ENCODE measurements around the gene FOXN1.
"Not testable (repeated sequence)": the region's sequence is repeated elsewhere in the genome, so short reads cannot be mapped to it uniquely, and the experiment has no call there.

Gene FOXN1, protein sequence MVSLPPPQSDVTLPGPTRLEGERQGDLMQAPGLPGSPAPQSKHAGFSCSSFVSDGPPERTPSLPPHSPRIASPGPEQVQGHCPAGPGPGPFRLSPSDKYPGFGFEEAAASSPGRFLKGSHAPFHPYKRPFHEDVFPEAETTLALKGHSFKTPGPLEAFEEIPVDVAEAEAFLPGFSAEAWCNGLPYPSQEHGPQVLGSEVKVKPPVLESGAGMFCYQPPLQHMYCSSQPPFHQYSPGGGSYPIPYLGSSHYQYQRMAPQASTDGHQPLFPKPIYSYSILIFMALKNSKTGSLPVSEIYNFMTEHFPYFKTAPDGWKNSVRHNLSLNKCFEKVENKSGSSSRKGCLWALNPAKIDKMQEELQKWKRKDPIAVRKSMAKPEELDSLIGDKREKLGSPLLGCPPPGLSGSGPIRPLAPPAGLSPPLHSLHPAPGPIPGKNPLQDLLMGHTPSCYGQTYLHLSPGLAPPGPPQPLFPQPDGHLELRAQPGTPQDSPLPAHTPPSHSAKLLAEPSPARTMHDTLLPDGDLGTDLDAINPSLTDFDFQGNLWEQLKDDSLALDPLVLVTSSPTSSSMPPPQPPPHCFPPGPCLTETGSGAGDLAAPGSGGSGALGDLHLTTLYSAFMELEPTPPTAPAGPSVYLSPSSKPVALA

DNA sequence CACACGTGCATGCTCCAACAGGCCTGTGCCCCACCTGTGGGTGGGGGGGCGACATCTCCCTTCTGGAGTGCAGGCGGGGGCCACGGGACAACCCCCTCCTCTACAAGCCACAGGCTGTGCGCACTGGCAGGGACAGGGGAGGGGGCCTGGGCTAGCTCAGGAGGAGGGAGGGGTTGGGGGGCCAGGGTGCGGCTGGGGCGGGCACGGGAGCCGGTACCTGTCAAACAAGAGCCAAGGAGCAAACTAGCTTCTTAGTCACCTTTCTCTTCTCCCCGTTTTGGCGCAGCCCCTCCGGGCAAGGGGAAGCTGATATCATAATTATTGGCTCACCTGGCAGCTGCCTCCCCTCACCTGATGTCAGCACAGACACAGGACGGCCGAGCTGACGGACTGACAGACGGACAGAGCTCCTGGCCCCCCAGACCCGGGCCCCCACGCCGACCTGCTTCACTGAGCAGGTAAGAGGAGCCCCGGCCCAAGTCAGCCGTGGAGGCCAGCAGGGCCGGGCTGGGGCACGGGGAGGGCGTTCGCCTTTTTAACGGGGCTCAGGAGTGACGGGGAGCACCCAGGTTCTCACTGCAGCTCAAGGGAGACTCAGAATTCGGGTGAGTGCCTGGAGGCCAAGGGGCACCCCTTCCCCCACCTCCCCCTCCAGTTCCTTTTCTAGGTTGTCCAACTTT, at the start of gene FOXN1:
FOXN1 (plus strand) TSS at position 363 of the 680 bp plus-strand sequence. CDS start 17,622 bp downstream, outside the sequence.
- FAIRE-seq = no peak

DNA sequence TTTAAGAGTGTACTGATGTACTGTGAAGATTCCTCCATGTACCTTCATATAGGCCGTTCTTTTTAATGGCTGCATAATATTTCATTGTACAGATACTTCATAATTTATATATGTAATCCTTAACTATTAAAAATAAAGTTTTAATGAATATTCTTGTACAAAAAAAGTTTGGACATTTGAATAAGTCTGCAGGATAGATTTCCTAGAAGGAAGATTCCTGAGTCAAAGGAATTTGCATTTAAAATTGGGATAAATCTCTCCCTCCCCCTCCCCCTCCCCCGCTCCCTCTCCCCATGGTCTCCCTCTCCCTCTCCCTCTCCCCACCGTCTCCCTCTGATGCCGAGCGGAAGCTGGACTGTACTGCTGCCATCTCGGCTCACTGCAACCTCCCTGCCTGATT, 48.3 kb upstream of the FOXN1 start:
- no peak for FAIRE-seq

DNA sequence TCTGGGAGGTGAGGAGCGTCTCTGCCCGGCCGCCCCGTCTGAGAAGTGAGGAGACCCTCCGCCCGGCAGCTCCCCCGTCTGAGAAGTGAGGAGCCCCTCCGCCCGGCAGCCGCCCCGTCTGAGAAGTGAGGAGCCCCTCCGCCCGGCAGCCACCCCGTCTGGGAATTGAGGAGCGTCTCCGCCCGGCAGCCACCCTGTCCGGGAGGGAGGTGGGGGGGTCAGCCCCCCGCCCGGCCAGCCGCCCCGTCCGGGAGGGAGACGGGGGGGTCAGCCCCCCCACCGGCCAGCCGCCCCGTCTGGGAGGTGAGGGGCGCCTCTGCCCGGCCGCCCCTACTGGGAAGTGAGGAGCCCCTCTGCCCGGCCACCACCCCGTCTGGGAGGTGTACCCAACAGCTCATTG, 47.3 kb upstream of the FOXN1 start:
- not testable (repeated sequence) for FAIRE-seq

DNA sequence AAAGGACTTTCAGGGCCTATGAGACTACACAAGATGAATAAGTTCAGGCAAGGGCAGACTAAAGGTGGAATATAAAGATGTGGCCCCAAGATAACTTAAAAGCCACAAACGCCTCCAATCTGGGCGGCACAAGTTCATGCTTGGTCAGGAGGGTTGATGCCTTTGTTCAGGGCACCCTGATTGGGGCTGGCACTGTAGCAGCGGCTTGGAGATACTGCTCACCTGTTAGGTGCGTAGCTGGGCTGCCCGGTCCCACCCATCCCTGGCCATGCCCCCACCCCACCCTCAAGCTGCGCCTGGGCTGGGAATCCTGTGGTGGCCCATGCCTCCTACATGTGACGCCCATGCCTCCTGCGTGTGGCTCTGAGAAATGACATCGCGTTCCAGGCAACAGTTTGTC, 45.2 kb upstream of the FOXN1 start:
- no peak for FAIRE-seq

DNA sequence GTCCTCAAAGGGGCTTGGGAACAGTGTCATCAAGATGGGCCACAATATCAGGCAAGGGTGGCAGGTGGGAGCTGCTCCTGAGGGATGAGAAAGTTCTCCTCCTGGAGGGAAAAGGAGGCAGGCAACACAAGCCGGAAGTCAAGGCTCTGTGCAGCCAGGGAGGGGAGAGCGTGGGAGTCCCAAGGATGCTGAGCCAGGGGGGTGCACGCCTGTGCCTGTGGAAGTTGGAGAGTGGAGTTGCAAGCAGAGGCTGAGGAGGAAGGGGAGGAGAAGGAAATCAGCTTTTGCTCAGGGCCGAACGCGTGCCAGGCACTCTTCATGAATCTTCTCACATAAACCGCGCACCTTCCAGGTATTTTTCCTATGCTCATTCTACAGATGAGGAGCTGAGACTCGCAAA, 40.1 kb upstream of the FOXN1 start:
- no peak for FAIRE-seq

DNA sequence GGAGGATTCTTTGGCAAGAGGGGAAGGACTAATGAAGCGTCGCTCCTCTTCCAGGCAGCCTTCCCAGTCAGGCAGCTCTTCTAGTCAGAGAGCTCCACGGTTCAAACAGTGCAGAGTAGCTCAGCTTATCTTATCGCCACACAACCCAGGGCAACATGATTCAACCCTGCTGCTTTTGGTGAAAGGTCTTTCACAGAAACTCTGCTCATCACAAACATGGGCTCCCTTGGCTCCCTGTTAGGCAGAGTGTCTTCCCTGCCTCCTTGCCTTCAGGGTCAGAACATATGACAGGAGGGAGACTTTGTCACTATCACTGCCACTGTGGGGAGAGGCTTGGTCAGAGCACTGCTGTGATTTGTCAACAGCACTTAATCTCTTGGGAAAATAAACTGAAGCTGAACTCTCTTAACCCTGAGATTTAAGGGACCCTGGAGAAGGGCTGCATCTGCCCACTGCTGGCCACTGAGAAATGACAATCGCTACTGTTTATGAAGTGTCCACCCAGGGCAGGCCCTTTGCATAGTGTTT, 39.6 kb upstream of the FOXN1 start:
- FAIRE-seq = no peak

DNA sequence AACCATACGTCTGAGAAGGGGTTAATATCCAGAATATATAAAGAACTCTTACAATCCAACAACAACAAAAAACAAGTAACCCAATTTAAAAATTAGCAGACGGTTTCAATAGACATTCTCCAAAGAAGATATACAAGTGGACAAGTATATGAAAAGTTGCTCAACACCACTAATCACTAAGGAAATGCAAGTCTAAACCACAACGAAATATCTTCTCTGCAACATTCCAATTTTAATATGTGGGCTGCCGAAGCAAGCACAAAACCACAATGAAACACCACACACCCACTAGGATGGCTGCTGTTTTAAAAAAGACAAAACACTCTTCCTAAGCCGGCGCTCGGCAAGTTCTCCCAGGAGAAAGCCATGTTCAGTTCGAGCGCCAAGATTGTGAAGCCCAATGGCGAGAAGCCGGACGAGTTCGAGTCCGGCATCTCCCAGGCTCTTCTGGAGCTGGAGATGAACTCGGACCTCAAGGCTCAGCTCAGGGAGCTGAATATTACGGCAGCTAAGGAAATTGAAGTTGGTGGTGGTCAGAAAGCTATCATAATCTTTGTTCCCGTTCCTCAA, 38.6 kb upstream of the FOXN1 start:
- FAIRE-seq = no peak

DNA sequence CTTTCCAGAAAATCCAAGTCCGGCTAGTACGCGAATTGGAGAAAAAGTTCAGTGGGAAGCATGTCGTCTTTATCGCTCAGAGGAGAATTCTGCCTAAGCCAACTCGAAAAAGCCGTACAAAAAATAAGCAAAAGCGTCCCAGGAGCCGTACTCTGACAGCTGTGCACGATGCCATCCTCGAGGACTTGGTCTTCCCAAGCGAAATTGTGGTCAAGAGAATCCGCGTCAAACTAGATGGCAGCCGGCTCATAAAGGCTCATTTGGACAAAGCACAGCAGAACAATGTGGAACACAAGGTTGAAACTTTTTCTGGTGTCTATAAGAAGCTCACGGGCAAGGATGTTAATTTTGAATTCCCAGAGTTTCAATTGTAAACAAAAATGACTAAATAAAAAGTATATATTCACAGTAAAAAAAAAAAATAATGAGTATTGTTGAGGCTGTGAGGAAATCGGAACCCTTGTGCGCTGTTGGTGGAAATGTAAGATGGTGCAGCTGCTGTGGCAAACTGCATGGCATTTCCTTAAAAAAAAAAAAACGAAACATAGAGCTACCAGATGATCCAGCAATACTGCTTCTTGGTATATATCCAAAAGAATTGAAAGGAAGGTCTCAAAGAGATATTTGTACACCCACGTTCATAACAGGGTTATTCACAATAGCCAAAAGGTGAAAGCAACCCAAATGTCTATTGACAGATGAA, 38.0 kb upstream of the FOXN1 start:
- not testable (repeated sequence) for FAIRE-seq

DNA sequence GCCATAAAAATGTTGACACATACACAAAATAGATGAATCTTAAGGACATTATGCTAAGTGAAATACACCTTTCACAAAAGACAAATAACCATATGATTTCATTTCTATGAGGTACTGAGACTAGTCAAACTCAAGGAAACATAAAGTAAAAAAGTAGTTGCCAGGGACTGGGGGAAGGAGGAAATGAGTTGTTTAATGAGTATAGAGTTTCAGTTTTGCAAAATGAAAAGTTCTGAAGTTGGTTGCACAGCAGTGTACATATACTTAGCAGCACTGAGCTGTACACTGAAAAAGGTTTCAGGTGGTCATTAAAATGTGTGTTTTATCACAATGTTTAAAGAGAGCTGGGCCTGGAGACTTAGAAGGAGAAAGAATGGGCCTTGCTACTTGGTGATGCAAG, 37.4 kb upstream of the FOXN1 start:
- FAIRE-seq = no peak

DNA sequence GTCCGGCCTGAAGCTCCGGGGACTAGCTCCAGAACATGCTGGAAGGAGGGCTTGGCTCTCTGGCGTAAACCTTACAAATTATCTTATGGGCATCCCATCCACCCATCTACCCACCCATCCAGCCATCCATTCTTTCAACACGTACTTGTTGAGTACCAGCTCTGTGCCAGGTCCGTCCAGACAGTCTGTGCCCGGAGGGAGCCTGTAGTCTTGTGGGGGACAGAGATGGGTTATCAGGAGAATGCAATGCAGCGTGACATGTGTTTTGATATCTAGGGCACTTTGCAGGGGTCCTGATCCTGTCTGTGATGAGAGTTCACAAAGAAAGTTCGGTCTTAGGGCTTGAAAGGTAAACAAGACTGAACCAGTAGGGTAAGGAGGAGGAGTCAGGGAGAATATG, 36.8 kb upstream of the FOXN1 start:
- FAIRE-seq = no peak

DNA sequence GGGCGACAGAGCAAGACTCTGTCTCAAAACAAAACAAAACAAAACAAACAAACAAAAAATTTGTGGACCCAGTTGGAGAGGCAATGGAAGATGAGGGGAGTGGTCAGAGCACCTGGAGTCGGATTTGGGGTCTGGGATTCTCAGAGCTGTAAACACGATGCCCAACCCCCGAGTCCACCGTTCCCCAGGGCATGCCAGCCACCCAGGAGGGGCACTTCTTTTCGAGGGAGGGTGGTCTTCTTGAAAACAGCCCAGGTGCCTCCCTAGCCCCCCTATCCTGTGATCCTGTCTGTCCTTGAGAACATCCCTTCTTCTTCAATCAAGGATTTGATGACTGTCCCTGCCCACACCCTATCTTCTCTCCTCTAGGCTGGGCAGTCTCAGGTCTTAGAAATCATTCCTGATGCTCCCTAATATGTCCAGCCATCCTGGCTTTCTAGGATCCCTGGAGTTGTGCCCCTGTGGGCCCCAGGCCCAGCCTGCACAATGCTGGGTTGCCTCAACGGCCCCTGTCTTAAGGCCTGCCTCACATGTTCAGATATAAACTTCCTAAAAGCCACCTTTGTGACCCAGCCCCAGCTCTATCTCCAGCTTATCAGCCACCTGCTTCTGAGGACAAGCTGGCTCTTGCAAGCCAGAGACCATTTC, 35.8 kb upstream of the FOXN1 start:
- FAIRE-seq = no peak

DNA sequence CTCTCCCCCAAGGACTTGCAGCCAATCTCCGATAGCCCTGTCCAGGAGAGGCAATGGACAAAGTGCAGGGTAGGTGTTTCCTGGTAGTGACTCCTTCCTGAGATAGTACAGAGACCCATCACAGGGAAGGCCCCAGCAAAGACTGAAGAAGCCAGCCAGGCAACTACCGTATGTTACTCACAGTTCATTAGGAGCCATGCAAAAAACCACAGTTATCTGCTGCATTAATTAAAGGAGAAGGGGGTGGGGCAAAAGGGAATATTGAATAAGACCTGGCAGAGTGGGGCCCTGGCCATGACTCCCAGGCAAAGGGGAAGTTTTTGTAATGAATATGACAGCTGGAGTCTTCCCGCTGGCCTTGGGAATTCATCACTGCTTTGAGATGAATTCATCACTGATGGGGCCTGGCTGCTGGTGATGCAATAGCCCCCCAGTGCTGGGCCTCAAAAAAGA, 35.2 kb upstream of the FOXN1 start:
- FAIRE-seq = no peak

DNA sequence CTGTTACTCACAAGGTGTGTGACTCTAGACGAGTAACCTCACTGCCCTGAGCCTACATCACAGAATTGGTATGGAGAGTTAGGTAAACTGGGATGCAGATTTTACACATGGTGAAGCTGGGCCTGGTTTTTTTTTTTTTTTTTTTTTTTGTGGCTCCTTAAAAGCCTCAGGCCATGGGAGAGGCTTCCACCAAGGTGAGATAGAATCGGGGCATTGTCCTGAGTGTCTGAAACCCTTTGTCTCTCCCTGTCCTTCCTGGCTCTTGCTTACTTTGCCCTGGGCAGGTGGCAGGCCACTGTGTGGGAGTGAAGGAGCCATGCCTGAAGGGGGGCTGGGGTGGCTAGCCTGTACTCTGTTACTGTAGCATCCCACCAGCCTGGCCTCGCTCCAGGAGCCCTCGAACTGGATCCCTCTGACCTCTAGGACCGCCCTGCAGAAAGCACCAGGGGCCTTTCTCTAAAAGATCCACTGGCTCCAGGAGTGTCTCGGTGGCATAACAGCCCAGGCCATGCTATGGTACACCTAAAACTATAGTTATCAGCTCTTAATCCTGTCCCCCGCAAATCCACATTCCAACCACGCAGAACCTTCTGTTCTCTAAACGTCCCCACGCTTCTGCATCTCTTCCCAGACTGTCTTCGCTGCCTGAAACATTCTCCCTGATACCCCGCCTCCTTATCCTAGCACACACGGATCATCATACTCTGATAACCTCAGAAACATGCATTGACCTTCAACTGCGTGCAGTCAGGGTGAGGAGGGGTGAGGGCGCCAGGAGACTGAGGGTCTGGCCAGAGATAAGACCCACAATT, 34.4 kb upstream of the FOXN1 start:
- FAIRE-seq = no peak

DNA sequence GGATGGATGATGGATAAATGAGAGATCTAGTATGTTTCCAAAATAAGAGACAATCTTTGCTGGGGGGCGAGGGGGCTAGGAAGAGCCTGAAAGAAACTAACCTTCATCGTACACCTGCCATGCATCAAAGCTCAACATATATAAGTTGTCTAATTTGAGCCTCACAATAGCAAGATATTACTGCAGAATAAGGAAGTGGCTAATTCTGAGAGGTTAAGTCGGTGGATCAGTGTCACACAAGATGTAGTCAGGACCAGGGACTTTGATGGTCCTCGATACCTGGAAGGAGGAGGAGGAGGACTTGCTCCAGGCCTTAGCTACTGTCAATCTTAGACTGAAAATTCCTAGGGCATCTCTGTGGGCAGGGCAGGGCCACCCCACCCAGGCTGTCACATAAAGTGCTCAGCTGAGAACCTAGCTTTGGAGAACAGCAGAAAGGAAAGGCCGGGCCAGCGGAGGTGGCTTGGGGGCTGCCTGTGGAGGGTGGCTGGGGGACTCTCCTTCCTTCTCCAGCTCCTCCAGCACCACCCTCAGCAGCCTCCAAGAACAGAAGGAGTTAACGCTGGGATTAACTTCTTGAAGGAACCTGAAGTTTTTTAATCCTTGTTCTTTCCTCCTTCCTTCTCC, 33.2 kb upstream of the FOXN1 start:
- FAIRE-seq = no peak

DNA sequence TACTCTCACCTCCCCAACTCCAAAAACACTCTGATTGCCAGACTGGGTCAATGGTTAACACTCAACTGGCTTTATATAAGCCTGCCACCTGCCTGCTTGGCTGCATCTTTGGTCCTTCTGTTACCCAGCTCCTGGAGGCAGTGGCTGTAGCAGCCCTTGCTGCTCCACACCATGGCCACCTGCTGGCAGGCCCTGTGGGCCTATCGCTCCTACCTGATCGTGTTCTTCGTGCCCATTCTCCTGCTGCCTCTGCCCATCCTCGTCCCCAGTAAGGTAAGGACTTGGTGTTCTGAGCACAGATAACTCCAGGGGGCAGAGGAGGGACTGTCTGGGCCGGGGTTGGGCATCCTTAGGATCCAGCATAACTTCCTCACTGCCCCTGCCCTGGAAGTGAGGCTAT, 32.6 kb upstream of the FOXN1 start, which contains the start of gene SLC13A2:
SLC13A2 (plus strand) TSS at position 103 of the 400 bp plus-strand sequence; CDS start at position 172, 69 bp downstream.
- no peak for FAIRE-seq

DNA sequence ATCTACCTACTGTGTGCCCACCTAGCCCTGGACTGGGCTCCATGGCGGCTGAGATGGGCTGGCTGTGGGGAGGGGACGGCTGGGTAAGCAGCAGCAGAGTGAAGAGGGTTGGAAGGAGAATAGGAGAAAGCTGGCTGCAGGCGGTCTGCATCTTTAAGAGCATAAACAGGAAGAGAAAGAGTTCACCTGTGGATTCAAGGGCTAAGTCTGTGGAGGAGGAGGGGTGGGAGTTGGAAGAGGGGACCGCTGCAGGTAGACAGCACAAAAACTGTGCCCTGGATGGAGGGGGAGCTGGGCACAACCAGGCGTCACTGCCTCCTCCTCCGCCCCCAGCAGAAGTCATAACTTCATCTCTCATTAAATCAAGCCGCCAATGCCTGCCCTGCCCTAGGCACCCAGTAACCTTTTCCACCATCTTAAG, 32.0 kb upstream of the FOXN1 start:
- FAIRE-seq = no peak

DNA sequence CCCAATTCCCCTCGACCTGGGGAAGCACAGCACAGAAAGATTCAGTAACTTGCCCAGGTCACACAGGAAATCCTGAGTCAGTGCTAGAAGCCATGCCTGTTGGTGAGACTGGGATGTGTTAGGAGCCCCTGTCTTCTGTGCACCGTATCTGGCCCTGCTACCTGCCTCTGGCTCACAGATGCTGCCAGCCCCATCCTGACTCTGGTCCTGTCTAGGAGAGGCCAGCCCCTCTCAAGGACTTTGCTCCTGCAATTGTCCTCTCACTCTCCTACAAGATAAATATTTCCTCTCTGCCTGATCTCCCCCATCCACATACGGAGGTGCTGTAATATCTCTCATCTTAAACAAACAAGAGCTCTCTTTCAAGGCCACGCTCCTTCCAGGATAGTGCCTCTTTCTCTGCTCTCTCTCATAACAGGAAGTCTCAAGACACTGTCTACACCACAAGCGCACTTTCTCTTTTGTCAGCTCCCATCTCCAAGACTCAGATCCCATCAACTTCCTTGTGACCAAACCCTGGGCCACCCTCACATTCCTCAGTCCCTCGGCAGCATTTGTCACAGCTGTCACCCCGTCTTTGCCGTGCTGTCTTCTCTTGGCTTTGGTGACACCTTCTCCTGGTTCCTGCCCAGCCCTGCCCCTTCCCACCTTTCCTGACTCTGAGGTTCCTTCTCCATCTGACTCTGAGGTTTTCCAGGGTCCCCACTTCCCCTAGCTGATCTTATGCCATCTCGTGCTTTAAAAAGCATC, 30.8 kb upstream of the FOXN1 start:
- FAIRE-seq = no peak

DNA sequence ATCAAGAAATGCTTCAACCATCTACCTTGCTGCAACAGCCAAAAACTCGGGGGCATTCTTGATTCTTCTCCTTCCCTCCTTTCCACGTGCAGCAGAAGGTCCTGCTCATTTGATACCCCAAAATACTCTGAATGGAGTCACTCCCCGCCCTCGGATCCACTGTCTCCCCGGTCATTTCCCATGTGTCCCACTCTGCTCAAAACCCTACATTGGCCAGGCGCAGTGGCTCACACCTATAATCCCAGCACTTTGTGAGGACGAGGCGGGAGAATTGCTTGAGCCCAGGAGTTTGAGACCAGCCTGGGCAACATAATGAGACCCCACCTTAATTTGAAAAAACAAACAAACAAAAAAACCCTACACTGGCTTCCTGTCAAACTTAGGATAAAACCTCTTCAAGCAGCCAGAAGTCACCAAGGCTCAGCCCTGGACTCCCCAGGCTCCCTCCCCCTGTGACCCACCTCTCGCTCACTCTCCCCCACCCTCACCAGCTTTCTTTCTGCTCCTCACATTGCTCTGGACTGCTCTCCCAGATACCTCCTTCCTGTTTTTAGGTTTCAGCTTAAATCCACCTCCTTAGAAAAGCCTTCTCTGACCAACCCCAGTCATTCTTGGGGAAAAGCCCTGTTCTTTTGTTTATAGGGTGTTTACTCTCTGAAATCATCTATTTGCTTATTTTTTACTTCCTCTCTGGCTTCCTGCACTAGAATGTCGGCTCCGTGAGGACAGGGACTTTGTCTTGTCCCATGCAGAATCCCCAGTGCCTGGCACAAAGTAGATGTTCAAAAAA, 29.9 kb upstream of the FOXN1 start:
- FAIRE-seq = no peak

DNA sequence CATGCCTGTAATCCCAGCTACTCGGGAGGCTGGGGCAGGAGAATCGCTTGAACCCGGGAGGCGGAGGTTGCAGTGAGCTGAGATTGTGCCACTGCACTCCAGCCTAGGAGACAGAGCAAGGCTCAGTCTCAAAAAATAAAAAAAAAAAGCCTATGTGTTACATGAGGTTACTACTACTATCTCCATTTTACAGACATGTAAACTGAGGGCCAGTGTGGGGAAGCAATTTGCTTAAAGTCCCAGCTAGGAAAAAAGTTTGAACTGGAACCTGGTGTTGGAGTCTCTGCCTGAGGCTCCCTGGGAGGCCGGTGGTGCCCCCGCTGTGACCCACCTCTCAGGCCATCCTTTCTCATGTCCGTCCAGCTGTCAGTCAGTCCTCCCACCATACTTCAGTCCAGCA, 28.2 kb upstream of the FOXN1 start:
- no peak for FAIRE-seq

Data from colon (tissue), 2 donors.